HG03342 (cell line): ENCODE measurements around the gene COMMD1.
"Not testable (repeated sequence)": the region's sequence is repeated elsewhere in the genome, so short reads cannot be mapped to it uniquely, and the experiment has no call there.

Experiments used
- ATAC-seq: cut with Tn5 transposase; IDR thresholded peaks from one replicate; pipeline ENCODE4 v1.9.1; 2021; ENCODE audit warnings: mild to moderate bottlenecking, moderate library complexity; ENCODE audit not compliant: unreplicated experiment

Gene COMMD1

GRCh38 chr2:61922714-61923113, 17.2 kb downstream of the COMMD1 start:
- no peak for ATAC-seq

GRCh38 chr2:61924895-61925663, 19.6 kb downstream of the COMMD1 start:
- ATAC-seq = no peak

- no peak for ATAC-seq
These were observed 21.3 kb downstream of the COMMD1 start for GRCh38 chr2:61926531-61927477.

- no peak for ATAC-seq
These were observed 23.5 kb downstream of the COMMD1 start for GRCh38 chr2:61928826-61929461.

- no peak for ATAC-seq
These were observed 31.6 kb downstream of the COMMD1 start for GRCh38 chr2:61937098-61937497.

- no peak for ATAC-seq
These were observed 32.4 kb downstream of the COMMD1 start for GRCh38 chr2:61937886-61938285.

- no peak for ATAC-seq
These were observed 33.0 kb downstream of the COMMD1 start for GRCh38 chr2:61938511-61938910.

- ATAC-seq = no peak
These were observed 37.8 kb downstream of the COMMD1 start for GRCh38 chr2:61943251-61943650.

- no peak for ATAC-seq
These were observed 41.2 kb downstream of the COMMD1 start for GRCh38 chr2:61946666-61947065.

GRCh38 chr2:61948661-61949457, 43.4 kb downstream of the COMMD1 start:
- ATAC-seq = no peak

- ATAC-seq = no peak
These were observed 43.9 kb downstream of the COMMD1 start for GRCh38 chr2:61949458-61949713.

GRCh38 chr2:61949714-61950560, 44.5 kb downstream of the COMMD1 start:
- ATAC-seq = no peak

- no peak for ATAC-seq
These were observed 45.3 kb downstream of the COMMD1 start for GRCh38 chr2:61950571-61951315.

- no peak for ATAC-seq
These were observed 46.4 kb downstream of the COMMD1 start for GRCh38 chr2:61951881-61952280.

- ATAC-seq = no peak
These were observed 46.8 kb downstream of the COMMD1 start for GRCh38 chr2:61952288-61952687.

- ATAC-seq = not testable (repeated sequence)
These were observed 49.4 kb downstream of the COMMD1 start for GRCh38 chr2:61954856-61955255.

GRCh38 chr2:61959381-61960293, 54.2 kb downstream of the COMMD1 start:
- no peak for ATAC-seq

GRCh38 chr2:61961231-61961901, 55.9 kb downstream of the COMMD1 start:
- ATAC-seq = no peak
